CD4-positive, alpha-beta T cell treated with Interleukin-1 beta for 1 hour (primary cell): ENCODE results near the gene IGFBP7.

Source experiments
- DNase-seq, 2 donors: peaks; one replicate each; pipeline ENCODE4 v3.0.0-alpha.2; 2020 to 2022

The IGFBP7 gene

DNA sequence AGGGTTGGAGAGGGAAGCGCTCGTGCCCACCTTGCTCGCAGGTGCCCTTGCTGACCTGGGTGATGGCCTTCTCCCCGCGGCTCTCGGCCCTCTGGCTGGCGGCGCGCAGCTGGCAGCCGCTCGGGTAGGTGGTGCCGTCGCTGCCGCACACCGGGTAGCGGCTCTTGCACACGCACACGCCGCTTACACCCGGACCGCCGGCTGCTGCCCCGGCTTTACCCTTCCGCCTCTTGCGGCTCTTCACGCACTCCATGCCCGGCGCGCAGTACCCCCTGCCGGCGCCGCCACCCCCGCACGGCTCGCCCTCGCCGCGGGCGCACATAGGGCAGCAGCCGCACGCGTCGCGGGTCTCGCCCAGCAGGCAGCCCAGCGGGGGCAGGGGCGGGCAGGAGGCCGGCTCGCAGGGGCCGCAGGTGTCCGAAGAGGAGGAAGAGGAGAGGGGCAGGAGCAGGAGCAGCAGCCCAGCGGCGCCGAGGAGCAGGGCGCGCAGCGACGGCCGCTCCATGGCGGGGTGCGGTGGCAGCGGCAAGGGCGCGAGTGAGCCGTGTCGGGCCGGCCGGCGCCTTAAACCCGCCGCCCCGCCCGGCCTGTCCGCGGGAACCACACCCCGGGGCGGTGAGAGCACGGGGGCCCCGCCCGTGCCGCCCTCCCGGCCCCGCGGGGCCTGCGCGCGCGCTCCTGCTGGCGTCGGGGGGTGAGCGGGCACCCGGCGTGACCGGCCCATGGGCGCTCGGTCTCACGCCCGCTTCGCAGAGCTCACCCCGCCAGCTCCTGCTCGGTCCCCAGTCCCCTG is at the start of gene IGFBP7:
Gene IGFBP7 (minus strand): TSS at position 539 of the 793 bp plus-strand sequence. CDS start 34 bp downstream, at position 505.
- peak in 1 of 2 donors; percentile 27 for DNase-seq

DNA sequence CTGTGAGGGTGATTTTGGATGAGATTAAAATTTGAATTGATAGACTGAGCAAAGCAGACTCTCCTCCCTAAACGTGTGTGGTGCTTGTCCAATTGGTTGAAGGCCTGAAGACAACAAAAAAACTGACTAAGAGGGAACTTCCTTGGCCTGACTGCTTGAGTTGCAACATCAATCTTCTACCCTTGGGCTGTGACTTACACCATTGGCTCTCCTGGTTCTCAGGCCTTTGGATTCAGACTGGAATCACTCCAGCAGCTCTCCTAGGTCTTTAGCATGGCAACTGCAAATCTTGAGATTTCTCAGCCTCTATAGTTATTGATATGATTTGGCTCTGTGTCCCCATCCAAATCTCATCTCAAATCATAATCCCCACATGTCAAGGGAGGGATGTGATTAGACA is 49.7 kb upstream of the IGFBP7 start:
- DNase-seq: no peak

DNA sequence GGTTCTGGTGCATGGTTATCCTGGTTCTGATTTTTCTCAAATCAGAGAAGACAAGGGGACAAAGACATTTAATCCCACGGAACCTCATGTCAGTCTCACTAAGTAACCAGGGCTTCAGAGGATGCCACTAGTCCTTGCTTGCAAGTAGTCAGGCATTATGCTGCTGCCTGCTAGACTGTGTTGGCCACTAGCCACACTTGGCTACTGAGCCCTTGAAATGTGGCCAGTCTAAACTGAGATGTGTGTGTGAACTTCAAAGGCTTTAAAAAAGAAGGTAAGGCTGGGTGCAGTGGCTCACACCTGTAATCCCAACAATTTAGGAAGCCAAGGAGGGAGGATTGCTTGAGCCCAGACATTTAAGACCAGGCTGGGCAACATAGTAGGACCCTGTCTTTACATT is 48.6 kb upstream of the IGFBP7 start:
- DNase-seq: no peak

DNA sequence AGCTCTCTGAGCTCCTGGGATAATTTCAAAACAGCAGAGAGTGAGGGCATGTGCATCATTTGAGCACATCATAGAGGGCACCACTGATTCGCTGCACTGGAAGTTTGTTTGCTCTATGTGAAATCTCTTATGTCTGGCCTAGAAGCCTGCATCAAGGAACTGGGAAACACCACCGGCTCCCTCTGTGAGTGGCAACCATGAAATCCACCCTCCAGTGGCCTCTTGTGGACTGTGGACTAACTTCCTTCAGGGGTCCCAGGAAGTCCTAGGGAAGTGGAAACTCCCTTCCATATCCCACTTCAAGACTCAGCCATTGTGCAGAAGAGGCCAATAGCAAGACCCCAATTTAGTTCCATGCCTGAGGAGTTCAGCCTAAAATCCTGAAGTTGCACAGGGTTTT is 48.0 kb upstream of the IGFBP7 start:
- no peak for DNase-seq

- DNase-seq: no peak
These were observed 47.5 kb upstream of the IGFBP7 start for GRCh38 chr4:57157596-57158137.

GRCh38 chr4:57156242-57156990 is 46.2 kb upstream of the IGFBP7 start:
- no peak for DNase-seq

- DNase-seq: no peak
These were observed 44.7 kb upstream of the IGFBP7 start for GRCh38 chr4:57154926-57155325.

GRCh38 chr4:57154191-57154590 is 44.0 kb upstream of the IGFBP7 start:
- no peak for DNase-seq

- no peak for DNase-seq
These were observed 43.0 kb upstream of the IGFBP7 start for GRCh38 chr4:57153207-57153606.

- DNase-seq: no peak
These were observed 41.3 kb upstream of the IGFBP7 start for GRCh38 chr4:57151481-57151880.

- DNase-seq: no peak
These were observed 39.6 kb upstream of the IGFBP7 start for GRCh38 chr4:57149833-57150232.

- no peak for DNase-seq
These were observed 38.8 kb upstream of the IGFBP7 start for GRCh38 chr4:57148831-57149505.

DNA sequence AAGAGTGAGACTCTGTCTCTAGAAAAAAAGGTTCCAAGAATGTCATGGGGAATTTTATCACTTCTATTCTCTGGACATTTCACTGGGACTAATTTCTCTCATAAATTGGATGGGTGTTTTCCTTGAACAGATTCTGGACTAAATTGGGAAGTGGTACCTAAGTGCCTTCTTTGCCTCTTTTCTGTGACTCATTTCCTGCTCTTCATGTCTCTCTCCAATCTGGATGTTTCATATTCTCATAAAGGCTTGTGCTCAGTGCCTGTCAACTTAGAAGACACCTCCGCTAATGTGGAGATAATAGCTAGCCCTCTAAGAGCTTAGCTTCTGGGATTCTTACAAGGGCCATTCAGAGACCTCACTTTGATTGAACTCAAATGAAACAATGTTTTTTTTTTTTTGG is 38.0 kb upstream of the IGFBP7 start:
- DNase-seq: no peak

DNA sequence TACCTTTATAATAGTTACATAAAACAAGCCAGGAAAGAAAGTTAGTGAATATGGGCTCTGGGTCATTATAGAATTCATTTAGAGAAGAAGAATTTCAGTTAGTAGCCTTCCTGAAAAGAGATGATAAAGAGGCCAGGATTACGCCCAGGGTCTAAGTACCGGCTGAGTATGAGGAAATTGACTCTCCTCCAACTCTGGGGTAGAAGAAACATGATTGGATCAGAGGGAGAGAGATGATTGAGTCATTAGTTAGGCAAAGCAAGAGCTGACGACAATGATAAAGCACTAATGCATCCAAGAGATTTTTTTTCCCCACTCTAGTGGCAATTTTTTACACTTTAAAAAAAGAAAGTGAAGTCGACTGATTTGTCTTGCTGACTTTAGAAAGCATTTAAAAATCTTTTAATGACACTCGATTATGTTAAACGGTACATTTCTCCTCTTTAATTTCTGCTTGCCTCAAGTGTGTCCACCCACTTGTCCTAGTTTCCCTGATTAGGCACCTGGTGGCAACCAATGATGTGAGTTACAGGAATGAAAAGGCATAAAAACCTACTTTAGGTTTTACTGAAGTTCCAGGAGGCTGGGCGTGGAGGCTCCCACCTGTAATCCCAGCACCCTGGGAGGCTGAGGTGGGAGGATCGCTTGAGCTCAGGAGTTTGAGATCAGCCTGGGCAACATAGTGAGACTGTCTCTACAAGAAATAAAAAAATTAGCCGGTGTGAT is 37.3 kb upstream of the IGFBP7 start:
- no peak for DNase-seq

GRCh38 chr4:57146444-57146843 is 36.3 kb upstream of the IGFBP7 start:
- no peak for DNase-seq

- no peak for DNase-seq
These were observed 34.3 kb upstream of the IGFBP7 start for GRCh38 chr4:57144466-57144865.

DNA sequence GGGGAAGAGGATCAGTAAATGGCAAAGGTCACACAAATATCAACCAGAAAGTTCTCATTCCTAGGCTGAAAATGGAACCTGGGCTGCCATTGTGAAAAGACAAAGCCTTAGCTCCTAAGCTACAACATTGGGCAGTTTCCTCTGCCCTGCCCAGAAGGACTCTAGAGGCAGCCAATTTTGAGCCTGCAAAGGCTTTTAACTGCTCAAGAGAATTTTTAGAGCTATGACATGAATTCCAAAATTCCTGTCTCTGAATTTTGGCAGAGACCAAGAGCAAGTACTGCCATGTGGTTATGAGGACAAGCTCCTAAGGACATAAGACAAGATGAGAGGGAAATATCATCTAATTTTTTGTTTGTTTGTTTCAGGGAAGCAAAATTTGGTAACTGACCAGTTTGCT is 29.6 kb upstream of the IGFBP7 start:
- DNase-seq: no peak

DNA sequence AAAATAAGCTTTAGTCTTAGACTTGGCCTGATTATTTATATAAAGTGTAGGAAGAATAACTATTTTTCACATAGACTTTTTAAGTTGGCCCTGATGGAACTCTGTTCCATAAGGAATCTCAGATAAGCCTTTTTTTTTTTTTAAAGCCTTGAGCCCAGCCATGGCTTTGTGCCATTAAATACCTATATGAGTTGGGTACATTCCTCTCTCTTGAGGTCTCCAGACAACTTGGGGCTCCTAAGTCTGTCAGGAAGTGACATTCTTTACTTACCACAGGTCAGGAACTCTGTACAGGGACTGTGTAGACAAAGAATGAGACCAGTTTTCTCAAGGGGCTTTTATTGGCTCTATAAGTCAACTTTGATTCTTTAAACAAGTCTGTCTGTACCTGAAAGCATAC is 27.1 kb upstream of the IGFBP7 start:
- DNase-seq: no peak

- DNase-seq: no peak
These were observed 26.1 kb upstream of the IGFBP7 start for GRCh38 chr4:57136281-57136680.

DNA sequence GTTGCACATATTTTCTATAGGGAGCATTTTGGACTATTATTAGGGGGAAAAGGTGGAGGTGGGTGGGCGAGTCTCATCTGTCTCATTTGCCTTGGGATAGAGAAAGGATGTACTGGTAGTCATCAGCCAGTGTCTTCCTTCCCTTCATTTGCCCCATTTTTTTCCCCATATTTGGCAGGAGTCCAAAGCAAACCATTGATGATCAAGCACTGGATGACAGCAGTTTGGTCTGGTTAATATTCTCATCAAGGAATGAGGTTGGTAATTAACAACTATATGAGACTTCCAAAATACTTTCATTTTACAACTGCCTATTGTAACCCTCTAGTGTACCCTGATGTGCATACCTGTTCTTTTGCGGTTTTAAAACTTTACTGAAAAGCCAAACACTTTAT is 22.6 kb upstream of the IGFBP7 start:
- DNase-seq: no peak

- no peak for DNase-seq
These were observed 21.9 kb upstream of the IGFBP7 start for GRCh38 chr4:57131849-57132742.

DNA sequence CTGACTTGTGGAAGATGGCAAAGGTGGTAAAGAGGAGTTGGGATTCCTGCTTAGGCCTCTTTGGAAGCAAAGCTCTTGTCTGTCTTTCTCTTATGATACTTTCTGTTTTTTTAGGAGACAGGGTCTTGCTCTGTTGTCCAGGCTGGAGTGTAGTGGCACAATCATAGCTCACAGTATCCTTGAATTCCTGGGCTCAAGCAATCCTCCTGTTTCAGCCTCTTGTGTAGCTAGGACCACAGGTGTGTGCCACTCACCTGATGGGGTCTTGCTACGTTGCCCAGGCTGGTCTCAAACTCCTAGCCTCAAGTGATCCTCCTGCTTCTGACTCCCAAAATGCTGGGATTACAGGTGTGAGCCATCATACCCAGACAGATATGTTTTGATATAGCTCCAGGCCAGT is 19.3 kb upstream of the IGFBP7 start:
- no peak for DNase-seq
